OCI-LY1 (cell line): ENCODE measurements around the gene PKD1L1.

Experiments
- EZH2 ChIP-seq: fragments of 200-600 bp; sonication (generic), shearing (Covaris generic); IDR thresholded peaks from 2 replicates; pipeline ENCODE4 v1.8.0; 2017; ENCODE audit warnings: borderline replicate concordance, mixed run types, mild to moderate bottlenecking, antibody characterized with exemption, low read length, moderate library complexity, mixed read lengths
- TF ChIP-seq, protein P1 (sequence below): fragments of 200-600 bp; sonication (generic), shearing (Covaris generic); IDR thresholded peaks from 2 replicates; pipeline ENCODE4 v1.5.1; 2017; ENCODE audit warnings: mild to moderate bottlenecking, antibody characterized with exemption, low read length, moderate library complexity, mixed read lengths

GRCh38 chr7:47734949-47735291, 213.3 kb downstream of the PKD1L1 start:
- TF ChIP-seq, protein P1, sequence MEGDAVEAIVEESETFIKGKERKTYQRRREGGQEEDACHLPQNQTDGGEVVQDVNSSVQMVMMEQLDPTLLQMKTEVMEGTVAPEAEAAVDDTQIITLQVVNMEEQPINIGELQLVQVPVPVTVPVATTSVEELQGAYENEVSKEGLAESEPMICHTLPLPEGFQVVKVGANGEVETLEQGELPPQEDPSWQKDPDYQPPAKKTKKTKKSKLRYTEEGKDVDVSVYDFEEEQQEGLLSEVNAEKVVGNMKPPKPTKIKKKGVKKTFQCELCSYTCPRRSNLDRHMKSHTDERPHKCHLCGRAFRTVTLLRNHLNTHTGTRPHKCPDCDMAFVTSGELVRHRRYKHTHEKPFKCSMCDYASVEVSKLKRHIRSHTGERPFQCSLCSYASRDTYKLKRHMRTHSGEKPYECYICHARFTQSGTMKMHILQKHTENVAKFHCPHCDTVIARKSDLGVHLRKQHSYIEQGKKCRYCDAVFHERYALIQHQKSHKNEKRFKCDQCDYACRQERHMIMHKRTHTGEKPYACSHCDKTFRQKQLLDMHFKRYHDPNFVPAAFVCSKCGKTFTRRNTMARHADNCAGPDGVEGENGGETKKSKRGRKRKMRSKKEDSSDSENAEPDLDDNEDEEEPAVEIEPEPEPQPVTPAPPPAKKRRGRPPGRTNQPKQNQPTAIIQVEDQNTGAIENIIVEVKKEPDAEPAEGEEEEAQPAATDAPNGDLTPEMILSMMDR, result no peak
- no peak for TF ChIP-seq EZH2
